AG09309 (cell line): ENCODE measurements around the gene SLC8A1.

ENCODE experiments used
- DNase-seq: peaks from one replicate; pipeline ENCODE4 v3.0.0-alpha.2; 2010; ENCODE audit warnings: low read depth
- H3K4me3 ChIP-seq: 2 replicates; pipeline ENCODE4 v1.5.1; 2011; ENCODE audit warnings: mild to moderate bottlenecking, low read depth, low read length, moderate library complexity; ENCODE audit not compliant: control insufficient read depth
- CTCF ChIP-seq: IDR thresholded peaks from 2 replicates; pipeline ENCODE4 v1.5.1; 2011; ENCODE audit warnings: mild to moderate bottlenecking, low read depth, low read length, inconsistent platforms; ENCODE audit not compliant: insufficient read depth, control insufficient read depth; ENCODE audit errors: missing control alignments

Gene SLC8A1

DNA sequence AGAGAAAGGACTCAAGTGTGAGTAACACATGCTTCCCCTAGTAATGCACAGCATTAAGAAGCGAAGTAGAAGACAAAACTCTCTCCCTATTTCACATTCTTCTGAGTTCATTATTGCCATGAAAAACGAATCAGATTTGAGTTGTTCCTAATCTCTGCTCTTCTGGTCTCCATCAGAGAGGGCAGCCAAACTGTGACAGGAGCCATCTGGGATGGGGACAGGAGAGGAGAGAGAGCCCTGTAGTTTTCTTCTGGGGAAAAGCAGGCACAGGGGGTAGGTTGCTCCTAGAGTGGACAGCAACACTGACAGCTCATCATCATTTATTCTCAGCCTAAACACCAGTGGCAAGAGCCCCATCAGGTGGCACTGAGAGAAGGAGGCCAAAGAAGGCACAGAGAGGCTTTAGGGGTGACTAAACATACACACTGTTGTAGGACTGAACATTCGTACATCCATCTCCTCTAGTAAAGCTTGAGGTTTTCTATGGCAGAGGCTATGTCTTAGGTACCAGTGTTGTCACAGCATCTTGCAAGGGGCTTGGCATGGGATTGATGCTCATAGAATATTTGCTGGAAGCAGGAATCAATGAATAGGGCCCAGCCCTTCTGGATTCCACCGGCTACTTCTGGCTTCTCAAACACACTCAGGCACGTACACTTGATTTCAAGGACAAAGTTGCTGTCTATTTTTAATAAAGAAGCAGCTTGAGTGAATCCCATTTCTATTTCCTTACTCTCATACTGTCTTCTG lies 33.1 kb downstream of the SLC8A1 start:
- no peak for DNase-seq
- TF ChIP-seq CTCF = no peak
- H3K4me3 ChIP-seq = no peak overlapping the region

DNA sequence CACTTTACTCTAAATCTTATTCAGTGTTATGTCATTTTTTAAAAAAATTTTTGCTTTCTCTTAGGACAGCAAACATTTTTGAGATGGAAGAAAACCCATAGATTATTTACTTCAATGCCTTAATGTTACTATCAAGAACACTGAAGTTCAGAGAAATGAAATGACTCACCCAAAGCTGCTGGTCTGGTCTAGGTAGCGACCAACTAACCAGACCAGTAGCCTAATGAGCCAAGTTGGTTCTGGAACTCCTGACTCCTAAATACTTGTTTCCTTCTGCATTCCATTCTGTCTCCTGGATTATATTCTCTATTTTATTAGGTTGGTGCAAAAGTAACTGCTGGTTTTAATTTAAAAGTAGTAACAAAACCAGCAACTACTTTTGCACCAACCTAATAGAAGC lies 35.4 kb downstream of the SLC8A1 start:
- no peak for DNase-seq
- TF ChIP-seq CTCF = no peak
- H3K4me3 ChIP-seq = no peak overlapping the region

GRCh38 chr2:40415391-40415790 lies 36.5 kb downstream of the SLC8A1 start:
- DNase-seq = no peak
- TF ChIP-seq CTCF = no peak
- no peak overlapping the region for H3K4me3 ChIP-seq

DNA sequence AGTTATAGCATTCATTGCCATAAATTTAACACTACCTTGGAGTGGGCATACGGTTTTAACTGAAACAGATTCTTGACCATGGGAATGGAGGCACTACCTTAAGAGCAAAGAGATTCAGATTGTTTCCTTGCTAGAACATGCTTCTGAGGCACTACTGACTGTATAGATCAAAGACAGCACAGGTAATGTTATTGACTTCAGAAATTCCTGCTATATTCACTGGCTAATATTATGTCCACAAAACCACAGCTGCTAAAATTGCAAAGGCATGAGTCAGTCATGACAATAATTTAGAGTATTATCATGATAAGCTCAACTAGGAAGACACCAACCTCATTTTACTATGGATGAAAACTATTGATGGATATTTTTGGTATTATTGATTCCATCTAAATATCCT lies 39.4 kb downstream of the SLC8A1 start:
- no peak for TF ChIP-seq CTCF
- no peak for DNase-seq
- H3K4me3 ChIP-seq = no peak overlapping the region

DNA sequence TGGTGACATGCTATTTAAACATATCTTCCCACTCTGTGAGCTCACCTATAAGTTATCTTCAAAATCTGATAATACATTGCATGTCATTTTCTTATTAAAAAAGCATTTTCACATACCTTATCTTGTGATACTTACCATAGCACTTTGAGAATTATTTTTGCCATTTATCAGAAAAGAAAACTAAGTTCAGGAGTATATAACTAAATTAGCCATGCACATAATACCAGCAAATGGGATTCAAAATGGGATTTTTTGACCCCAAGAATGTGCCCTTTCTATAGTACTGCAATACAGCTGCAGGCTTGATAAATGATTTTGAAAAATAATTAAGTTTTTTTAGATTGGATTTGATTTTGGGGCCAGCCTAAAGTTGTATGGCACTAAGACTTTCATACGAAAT lies 41.2 kb downstream of the SLC8A1 start:
- no peak for DNase-seq
- TF ChIP-seq CTCF = no peak
- no peak overlapping the region for H3K4me3 ChIP-seq

DNA sequence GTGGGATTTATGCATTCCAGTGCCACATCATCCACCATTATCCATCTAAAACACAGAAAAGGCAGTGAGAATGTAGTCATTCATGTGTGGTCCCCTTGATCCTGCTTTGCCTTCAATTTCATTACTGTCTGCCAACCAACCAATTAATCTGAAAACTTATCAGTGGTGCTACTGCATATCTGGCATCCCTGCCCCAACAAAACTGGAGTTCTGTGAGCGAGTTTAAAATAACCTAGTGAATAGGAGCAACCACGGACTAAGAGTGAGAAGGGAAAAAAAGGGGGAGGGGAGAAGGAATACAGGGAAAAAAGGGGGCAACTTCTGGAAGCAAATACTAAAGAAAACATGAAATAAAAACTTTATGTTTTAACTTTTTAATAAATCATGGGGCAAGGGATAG lies 42.2 kb downstream of the SLC8A1 start:
- H3K4me3 ChIP-seq = no peak overlapping the region
- no peak for DNase-seq
- no peak for TF ChIP-seq CTCF
